ENCODE data around the gene TANC1. TPM values are rescaled to one million over a fixed set of nuclear protein-coding genes. Genes with fewer than 3 reads are reported as not detected.

TANC1 gene
- total and polyA plus RNA-seq, 2 experiments from 2014 or later: 2.8 to 9.5 TPM

DNA sequence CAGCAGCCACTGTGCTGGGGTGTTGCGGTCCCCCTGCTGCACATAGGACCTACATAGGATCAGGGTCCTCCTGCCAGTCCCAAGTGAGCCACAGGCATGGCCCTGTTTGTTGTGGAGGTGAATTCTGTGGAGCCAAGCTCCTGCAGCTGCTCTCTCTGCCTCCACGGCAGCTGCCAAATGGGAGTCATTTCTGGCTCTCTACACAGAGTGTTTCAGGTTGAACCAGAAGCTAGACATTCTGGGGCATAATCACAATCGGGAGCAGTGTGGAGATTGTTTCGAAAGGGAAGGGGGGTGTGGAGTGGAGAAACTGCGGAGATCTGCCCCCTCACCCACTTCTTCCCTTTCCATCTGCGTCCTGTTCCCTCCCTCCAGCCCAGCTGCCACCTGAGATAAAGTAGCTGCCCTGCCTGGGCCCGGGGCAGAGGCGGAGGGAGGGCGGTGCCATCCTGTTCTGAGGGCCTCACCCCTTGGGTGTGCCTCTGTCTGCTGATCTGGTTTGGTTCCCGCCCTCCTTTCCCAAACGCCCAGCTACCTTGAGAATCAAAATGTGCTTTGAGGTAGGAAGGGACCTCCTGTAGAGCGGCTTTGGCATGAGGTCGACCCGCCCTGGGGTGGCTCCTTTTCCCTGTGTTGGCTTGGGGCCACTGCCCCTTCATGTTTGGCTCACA is 178.7 kb downstream of the TANC1 start:
- Mint-ChIP-seq H3K9me3 (no peaks in the 10 kb centered on the region), H3K27ac (no peak overlapping the region), H3K36me3 (ENCODE audit: low read depth) (no peaks in the 10 kb centered on the region), H3K4me1 (peaks cover 6% of the 10 kb centered on the region; the same call in 1 of the 3 replicates), H3K4me3 (no peak overlapping the region), H3K27me3 (ENCODE audit: insufficient read depth, low read depth, poor library complexity) (no peaks in the 10 kb centered on the region)
- Histone ChIP-seq H2AFZ (no peak overlapping the region), H3K27ac (ENCODE audit: low read depth) (no peak overlapping the region), H3K4me3 (no peak overlapping the region), H3F3A (replicated peaks; ENCODE audit: low read depth) (no peaks in the 10 kb centered on the region), H3K27me3 (ENCODE audit: insufficient read depth) (no peaks in the 10 kb centered on the region), H4K20me1 (replicated peaks; ENCODE audit: insufficient read depth) (no peaks in the 10 kb centered on the region), H3K4me2 (no peak overlapping the region), H3K4me1 (ENCODE audit: insufficient read depth) (no peaks in the 10 kb centered on the region), H3K79me2 (replicated peaks; ENCODE audit: insufficient read depth) (no peaks in the 10 kb centered on the region), H3K36me3 (ENCODE audit: insufficient read depth) (no peaks in the 10 kb centered on the region), H3K9me2 (ENCODE audit: insufficient read depth) (no peaks in the 10 kb centered on the region)
- no peak for DNase-seq (ENCODE audit: low spot score)
- ATAC-seq: peak; percentile 74
- TF ChIP-seq, protein P1, sequence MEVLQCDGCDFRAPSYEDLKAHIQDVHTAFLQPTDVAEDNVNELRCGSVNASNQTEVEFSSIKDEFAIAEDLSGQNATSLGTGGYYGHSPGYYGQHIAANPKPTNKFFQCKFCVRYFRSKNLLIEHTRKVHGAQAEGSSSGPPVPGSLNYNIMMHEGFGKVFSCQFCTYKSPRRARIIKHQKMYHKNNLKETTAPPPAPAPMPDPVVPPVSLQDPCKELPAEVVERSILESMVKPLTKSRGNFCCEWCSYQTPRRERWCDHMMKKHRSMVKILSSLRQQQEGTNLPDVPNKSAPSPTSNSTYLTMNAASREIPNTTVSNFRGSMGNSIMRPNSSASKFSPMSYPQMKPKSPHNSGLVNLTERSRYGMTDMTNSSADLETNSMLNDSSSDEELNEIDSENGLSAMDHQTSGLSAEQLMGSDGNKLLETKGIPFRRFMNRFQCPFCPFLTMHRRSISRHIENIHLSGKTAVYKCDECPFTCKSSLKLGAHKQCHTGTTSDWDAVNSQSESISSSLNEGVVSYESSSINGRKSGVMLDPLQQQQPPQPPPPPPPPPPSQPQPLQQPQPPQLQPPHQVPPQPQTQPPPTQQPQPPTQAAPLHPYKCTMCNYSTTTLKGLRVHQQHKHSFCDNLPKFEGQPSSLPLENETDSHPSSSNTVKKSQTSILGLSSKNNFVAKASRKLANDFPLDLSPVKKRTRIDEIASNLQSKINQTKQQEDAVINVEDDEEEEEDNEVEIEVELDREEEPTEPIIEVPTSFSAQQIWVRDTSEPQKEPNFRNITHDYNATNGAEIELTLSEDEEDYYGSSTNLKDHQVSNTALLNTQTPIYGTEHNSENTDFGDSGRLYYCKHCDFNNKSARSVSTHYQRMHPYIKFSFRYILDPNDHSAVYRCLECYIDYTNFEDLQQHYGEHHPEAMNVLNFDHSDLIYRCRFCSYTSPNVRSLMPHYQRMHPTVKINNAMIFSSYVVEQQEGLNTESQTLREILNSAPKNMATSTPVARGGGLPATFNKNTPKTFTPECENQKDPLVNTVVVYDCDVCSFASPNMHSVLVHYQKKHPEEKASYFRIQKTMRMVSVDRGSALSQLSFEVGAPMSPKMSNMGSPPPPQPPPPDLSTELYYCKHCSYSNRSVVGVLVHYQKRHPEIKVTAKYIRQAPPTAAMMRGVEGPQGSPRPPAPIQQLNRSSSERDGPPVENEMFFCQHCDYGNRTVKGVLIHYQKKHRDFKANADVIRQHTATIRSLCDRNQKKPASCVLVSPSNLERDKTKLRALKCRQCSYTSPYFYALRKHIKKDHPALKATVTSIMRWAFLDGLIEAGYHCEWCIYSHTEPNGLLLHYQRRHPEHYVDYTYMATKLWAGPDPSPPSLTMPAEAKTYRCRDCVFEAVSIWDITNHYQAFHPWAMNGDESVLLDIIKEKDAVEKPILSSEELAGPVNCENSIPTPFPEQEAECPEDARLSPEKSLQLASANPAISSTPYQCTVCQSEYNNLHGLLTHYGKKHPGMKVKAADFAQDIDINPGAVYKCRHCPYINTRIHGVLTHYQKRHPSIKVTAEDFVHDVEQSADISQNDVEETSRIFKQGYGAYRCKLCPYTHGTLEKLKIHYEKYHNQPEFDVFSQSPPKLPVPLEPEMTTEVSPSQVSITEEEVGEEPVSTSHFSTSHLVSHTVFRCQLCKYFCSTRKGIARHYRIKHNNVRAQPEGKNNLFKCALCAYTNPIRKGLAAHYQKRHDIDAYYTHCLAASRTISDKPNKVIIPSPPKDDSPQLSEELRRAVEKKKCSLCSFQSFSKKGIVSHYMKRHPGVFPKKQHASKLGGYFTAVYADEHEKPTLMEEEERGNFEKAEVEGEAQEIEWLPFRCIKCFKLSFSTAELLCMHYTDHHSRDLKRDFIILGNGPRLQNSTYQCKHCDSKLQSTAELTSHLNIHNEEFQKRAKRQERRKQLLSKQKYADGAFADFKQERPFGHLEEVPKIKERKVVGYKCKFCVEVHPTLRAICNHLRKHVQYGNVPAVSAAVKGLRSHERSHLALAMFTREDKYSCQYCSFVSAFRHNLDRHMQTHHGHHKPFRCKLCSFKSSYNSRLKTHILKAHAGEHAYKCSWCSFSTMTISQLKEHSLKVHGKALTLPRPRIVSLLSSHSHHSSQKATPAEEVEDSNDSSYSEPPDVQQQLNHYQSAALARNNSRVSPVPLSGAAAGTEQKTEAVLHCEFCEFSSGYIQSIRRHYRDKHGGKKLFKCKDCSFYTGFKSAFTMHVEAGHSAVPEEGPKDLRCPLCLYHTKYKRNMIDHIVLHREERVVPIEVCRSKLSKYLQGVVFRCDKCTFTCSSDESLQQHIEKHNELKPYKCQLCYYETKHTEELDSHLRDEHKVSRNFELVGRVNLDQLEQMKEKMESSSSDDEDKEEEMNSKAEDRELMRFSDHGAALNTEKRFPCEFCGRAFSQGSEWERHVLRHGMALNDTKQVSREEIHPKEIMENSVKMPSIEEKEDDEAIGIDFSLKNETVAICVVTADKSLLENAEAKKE (CRISPR knock-in tag; IDR thresholded peaks at IDR 0.05): no peak
- no peak for TF ChIP-seq REST (IDR thresholded peaks at IDR 0.05; ENCODE audit: unreplicated experiment)
- TF ChIP-seq POLR2AphosphoS5 (IDR thresholded peaks at IDR 0.05; ENCODE audit: low read depth): no peak
